ENCODE measurements around the gene TMEM82. TPM values are rescaled to one million over a fixed set of nuclear protein-coding genes. Genes with fewer than 3 reads are reported as not detected.

TMEM82 gene
- total RNA-seq, 1 donor from 2014 or later = not detected

- no peak for DNase-seq (ENCODE audit: low read depth in 2 of 2)
These were observed 6.8 kb upstream of the TMEM82 start for GRCh38 chr1:15735304-15736037.

- no peak for DNase-seq (ENCODE audit: low read depth in 2 of 2)
These were observed 6.0 kb upstream of the TMEM82 start, which contains the start of gene SLC25A34 for GRCh38 chr1:15736038-15736891. TSS of gene SLC25A34 (plus strand) at chr1:15736258. CDS start at chr1:15736486, 228 bp downstream.

GRCh38 chr1:15736892-15737261 lies 5.4 kb upstream of the TMEM82 start:
- DNase-seq (ENCODE audit: low read depth in 2 of 2) = no peak

GRCh38 chr1:15737324-15738319 lies 4.7 kb upstream of the TMEM82 start:
- no peak for DNase-seq (ENCODE audit: low read depth in 2 of 2)

- no peak for DNase-seq (ENCODE audit: low read depth in 2 of 2)
These were observed 3.7 kb upstream of the TMEM82 start for GRCh38 chr1:15738416-15739113.

GRCh38 chr1:15739259-15739658 lies 3.0 kb upstream of the TMEM82 start:
- DNase-seq (ENCODE audit: low read depth in 2 of 2) = no peak

GRCh38 chr1:15739745-15740144 lies 2.6 kb upstream of the TMEM82 start:
- no peak for DNase-seq (ENCODE audit: low read depth in 2 of 2)

GRCh38 chr1:15740924-15741850 lies 1.1 kb upstream of the TMEM82 start:
- DNase-seq (ENCODE audit: low read depth in 2 of 2) = peak; percentile 57 to 82

GRCh38 chr1:15744122-15744679 lies 1.9 kb downstream of the TMEM82 start:
- DNase-seq (ENCODE audit: low read depth in 2 of 2) = peak in 1 of 2 donors; percentile 33

- no peak for DNase-seq (ENCODE audit: low read depth in 2 of 2)
These were observed 5.1 kb downstream of the TMEM82 start for GRCh38 chr1:15747378-15747777.

GRCh38 chr1:15748264-15748663 lies 6.0 kb downstream of the TMEM82 start:
- DNase-seq (ENCODE audit: low read depth in 2 of 2) = no peak

- DNase-seq (ENCODE audit: low read depth in 2 of 2) = no peak
These were observed 6.5 kb downstream of the TMEM82 start for GRCh38 chr1:15748690-15749398.

GRCh38 chr1:15749399-15750291 lies 7.3 kb downstream of the TMEM82 start:
- peak; percentile 66 to 74 for DNase-seq (ENCODE audit: low read depth in 2 of 2)

GRCh38 chr1:15750924-15751323 lies 8.6 kb downstream of the TMEM82 start:
- DNase-seq (ENCODE audit: low read depth in 2 of 2) = no peak

- DNase-seq (ENCODE audit: low read depth in 2 of 2) = no peak
These were observed 9.4 kb downstream of the TMEM82 start for GRCh38 chr1:15751717-15752116.

GRCh38 chr1:15753776-15754175 lies 11.5 kb downstream of the TMEM82 start:
- DNase-seq (ENCODE audit: low read depth in 2 of 2) = no peak

GRCh38 chr1:15755021-15755645 lies 12.8 kb downstream of the TMEM82 start:
- DNase-seq (ENCODE audit: low read depth in 2 of 2) = no peak
